C1 segment of cervical spinal cord (tissue), 14 donors: ENCODE measurements around the gene AGAP1.

ENCODE experiments used
- DNase-seq, 14 donors: peaks; one replicate each; lab custom pipeline; 2025; lab: John Stamatoyannopoulos, UW

AGAP1 gene

DNA sequence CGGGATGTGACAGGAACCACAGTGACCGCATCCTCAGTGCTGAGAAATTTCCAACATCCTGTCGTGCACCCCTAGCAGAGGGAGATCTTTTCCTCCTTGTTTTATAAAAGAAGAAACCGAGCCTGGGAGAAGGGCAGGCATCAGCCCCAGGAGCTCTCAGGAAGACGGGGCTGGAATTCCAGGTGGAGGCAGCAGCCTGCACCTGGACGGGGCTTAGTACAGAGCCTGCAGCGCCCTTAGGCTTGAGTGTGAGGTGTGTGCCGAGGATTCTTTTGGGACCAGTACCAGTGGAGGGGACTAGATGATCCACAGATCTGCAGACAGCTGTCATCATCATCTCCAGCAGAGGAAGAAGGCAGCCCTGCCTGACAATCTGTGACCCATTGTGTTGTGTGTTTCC is 525.6 kb downstream of the AGAP1 start:
- no peak for DNase-seq

DNA sequence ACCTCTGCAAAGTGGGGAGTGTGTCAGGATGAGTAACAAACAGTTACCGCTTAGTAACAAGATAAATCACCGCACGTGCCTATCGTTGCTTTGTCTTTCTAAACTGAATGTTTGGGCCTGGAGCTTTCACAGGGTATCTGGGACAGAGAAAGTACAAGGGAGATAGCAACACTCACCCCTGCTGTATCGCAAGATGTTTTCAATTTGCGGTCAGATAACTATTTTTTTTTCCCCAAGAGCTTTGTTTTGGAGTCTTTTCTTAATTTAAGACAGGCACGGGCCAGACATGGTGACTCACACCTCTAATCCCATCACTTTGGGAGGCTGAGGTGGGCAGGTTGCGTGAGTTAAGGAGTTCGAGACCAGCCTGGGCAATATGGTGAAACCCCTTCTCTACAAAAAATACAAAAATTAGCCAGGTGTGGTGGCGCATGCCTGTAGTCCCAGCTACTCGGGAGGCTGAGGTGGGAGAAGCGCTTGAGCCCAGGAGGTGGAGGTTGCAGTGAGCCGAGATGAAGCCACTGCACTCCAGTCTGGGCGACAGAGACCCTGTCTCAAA is 527.7 kb downstream of the AGAP1 start:
- DNase-seq, result no peak

DNA sequence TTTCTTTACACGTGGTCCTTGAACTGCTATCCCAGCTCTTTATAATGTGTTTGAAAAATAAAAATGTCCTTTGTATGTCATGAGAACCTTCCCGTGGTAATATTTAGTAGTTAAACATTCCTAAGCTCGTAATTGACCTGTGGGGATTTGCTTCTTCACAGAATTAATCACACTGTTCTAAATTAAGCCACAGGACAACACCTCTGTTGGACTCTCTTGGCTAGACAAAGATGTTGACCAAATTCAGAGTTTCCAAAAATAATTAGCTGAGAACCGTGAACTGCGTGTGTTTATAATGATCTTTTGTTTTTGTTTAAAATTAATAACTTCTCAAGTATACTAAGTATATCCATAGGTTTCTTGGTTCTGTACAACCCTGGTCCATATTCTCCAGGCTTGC is 528.3 kb downstream of the AGAP1 start:
- DNase-seq, result no peak

DNA sequence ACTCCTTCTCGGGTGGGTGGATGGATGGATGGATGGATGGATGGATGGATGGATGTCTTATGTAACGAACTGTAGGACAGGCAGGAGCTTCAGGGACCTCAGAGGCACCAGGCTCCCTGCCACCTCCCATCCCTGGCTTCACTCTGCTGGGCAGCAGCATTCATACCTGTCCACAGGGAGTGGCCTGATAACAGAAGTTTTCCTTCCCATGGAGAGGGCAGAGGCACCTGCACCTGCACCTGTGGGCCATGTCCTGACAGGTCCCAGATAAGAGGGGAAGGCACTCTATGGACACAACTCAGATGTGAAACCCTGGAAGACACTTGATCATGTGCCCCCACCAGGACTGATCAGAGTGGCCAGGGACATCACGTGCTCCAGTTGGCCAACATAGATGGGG is 532.0 kb downstream of the AGAP1 start:
- no peak for DNase-seq

DNA sequence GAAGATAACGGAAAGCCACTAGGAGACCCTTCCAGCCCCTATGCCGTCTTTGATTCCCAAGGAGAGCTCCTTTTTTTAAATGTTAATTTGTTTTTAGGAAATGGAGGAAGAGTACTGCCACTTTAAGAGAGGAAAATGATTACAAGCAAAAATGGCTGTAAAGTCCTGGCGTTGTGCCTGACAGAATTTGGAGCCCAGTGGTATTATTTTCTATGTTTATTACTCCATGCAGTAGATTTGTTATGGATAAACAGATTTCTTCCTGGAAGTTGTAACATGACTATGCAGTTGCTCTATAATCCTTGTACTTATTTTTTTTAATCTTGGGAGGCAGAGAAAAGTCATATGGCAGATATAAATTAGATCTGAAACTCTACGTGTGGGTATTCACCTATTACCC is 533.0 kb downstream of the AGAP1 start:
- no peak for DNase-seq

DNA sequence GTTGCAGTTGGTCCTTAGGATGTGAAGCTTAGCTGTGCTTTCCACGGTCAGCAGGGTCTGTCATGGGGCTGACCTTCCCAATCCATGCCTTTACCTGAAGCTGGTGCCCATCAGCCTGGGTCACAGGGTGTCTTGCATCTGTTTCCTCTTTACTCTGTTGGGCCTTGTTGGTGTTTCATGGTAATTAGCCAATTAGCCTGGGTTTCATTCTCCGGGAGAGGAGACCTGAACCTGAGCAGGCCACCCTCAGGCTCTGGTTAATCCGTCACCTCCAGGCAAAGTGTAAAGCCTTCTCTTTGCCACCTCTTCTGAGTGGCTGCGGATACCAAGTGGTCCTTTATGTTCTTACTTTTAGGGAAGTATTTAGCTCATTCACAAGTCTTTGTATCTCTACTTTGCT is 534.2 kb downstream of the AGAP1 start:
- DNase-seq, result no peak

DNA sequence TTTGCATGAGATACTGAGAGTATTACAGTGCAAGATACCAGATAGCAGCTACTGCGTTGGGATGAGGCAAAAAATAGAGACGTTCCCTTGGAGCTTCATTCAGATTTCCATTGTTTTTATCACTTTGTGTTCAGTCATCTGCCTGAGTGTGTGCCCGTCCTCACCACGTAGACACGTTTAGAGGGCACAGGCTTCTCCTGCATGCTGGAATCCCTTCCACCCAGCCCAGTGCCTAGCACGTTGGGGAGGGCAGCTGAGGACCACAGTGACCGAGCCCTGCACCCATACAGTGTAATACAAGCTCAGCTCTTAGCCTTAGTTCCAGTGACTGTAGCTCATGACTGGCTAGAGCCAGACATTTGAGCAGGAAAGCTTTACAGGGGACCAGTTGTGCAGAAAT is 539.6 kb downstream of the AGAP1 start:
- no peak for DNase-seq

DNA sequence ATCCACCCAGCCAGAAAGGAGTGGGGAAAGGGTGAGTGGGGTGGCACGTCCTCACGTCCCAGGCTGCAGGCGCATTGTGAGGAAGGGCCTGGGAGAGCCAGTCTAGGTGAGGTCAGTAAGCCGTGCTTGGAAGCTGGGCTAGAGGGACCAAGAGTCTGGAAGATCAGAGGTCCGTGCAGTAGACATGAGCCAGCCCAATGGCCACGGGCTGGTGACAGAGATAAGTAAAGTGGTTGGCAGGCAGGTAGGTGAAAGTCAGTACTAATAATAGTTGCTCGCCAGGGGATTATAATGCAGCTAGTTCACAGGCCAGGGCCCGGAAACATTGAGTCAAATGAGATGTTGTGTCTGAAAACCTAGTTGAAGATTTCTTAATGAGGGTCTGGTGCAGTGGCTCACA is 541.1 kb downstream of the AGAP1 start:
- no peak for DNase-seq

DNA sequence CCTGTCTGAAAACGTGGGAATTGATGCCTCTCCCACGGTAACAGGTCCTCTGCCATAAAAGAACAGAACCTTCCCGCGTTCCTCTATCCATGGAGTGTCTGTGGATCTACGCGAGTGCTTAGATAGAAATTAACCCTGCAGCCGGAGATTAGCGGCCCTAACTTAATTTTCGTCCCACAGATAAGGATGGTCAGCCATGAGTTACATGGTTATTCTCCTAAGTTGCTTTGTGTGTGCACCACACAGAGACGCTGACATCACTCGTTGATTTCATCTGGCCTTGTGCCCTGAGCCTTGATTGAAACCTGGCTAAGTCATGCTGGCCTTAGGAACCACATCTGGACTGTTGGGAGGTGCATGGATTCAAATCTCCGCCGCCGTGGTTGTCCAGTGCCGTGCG is 542.2 kb downstream of the AGAP1 start:
- DNase-seq, result peak in 1 of 14 donors; percentile 4

DNA sequence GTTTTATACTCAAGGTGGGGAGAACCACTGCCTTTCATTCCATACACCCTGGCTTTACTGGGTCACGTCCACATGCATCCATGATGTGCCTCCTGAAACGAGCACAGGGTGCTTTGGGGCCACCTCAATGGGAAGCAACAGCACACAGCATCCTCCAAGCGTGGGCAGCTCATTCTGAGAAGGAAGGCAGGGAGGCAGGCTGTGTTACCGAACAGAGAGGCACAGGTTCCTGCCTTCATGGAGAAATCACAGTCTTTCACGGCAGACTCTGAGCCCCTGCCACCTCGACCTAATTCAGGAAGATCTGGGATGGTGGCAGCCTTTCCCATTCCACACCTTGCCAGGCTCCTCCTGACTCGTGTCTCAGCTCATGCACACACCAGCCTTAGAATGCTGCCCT is 544.3 kb downstream of the AGAP1 start:
- DNase-seq, result no peak

DNA sequence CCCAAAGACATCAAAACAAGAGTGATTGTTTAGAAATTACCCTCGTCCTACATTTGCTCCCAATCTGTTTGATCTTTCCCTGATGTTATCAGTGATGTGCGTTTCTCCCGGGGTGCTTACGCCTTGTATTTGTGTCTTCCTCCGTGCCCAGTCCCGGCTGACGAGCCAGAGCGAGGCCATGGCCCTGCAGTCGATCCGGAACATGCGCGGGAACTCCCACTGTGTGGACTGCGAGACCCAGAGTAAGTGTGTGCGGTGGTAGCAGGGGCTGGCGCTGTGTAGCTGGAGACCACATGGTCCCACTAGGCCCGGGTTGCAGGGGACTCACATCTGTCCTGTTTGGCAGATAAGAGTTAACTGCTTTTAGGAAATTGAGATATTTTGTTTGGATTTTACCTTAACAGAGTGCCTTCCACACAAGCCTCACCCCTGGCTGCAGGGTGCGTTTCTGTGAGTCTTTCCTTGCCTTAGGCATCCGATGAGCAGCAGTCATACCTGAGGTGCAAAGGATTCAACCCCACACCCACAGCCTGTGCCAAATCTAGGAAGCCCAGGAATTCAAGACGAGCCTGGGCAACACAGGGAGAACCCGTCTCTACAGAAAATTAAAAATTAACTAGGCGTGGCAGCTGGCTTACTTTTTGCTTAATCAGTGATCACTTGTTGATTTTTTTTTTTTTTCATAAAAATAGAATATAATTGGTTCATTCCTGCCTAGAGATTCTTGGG is 546.9 kb downstream of the AGAP1 start:
- DNase-seq, result no peak

DNA sequence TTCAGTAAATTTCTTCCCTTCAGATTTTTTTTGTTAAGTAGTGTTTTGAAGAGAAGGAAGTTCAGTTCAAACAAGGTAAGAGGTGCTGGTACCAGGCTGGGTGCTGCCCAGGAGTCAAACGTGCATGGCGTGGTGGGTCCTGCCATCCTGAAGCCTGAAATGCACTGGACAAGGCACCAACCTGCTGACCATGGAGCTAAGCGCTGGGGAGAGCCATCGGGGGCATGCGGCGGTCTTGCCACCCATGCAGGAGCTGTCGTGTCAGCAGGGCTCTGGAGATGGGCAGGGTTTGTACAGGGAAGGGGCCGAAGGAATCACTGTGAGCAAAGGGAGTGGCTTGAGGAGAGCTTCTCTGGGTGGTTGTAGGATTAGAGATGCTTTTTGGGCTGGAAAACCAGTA is 547.8 kb downstream of the AGAP1 start:
- DNase-seq, result no peak

DNA sequence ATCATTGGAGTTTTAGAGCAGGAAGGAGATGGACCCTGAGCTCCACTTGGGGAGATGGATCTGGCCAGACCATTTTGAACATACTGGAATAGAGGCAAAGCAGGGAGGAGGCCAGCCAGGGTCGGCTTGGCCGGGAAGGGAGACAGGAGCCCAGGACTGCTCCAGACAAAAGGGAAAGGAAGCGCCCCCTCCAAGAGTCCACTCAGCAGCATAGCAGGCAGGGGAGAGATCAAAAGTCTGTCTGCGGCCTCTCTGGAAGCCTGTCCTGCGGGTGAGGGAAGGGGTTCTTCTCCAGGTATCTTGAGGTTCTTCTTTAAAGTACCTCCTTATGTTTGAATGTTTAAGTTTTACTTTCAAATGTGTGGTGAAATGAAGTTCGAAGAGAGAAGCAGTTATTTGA is 548.2 kb downstream of the AGAP1 start:
- DNase-seq, result no peak

DNA sequence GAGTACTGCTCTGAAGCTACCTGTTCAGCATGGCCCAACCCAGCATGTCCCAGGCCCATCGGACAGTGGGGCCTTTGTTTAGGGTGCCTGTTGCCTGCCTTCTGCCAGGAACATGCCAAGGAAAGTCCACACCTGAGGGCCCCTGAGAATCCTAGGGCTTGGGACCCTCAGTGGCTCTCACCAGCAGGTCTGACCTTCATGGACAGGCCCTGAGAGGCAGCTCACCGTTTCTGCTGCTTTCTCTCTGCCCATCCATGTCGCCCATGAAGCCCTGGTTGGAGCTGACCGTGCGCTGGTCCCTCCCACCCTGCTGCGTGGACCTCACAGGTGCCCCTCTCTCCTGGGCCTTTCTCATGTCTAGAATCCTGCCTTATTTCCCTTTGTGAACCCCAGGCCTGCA is 550.3 kb downstream of the AGAP1 start:
- no peak for DNase-seq

DNA sequence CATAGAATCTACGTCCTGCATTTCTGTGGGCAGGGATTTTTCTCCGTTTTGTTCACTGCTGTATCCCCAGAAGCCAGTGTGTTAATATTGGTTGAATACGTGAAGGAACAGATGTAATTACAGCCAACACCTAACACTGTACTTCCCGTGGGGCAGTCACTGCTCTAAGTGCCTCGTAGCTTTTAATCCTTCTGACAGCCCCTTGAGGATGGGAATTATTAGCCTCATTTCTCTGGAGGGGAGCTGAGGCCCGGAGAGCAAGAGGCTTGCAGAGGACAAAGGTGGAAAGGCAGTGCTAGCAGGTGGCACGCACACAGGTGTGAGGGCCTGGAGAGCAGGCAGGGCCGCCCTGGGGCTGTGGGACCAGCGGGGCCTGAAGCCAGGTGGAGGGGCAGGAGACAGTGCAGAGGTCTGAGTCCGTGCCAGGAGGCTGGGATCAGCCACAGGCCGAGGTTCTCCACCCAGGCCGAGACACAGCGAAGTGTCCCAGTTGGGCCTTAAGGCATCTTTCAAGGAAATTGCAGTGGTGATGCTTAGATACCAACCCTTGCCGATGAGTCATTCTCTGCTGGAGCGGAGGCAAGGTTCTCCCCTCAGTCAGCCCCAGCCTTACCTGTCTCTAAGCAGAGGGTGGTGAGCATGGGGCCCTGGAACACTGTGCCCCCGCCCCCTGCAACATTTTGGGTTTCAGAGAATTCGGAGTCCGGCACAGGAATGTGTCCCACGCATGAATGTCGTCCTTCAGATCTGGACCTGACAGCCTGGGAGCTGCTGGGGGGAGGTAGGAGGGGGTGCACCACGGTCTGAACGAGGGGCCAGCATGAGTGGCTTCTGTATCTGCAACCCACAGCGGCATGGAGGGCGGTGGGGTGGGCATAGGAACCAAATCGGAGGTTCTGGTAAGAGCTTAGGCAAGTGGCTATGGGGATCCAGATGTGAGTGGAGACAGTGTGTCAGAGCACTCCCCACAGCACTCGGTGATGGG is 551.7 kb downstream of the AGAP1 start:
- no peak for DNase-seq

DNA sequence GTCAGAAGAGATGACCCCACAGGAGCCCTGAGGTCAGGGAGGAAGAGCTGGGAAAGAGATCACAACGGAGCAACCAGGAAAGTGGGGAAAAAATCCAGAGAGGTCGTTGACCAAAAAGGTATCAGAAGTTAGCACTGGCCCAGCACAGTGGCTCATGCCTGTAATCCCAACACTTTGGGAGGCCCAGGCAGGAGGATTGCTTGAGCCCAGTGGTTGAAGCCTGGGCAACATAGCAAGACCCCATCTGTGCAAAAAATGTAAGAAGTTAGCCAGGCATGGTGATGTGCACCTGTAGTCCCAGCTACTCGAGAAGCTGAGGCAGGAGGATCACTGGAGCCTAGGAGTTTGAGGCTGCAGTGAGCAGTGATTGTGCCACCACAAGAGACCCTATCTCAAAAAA is 552.9 kb downstream of the AGAP1 start:
- no peak for DNase-seq

DNA sequence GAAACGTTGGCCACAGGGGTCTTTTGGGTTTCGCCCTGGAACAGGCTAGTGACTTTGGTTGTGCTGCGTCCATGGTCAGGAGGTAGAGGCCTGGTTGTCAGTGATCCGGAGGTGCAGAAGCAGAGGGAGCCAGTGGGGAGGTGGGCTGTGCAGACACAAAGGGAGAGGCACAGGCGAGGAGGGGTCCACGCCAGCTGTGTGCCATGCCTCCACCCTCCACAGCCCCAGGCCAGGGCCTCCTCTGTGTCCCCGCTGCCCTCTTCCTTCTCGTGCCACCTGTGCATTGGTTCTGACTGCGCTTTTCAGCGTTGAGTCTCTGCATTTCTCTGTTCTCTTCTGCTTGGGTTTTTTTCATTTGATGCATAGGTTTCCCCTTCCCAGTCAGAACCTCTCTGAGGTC is 553.3 kb downstream of the AGAP1 start:
- no peak for DNase-seq

DNA sequence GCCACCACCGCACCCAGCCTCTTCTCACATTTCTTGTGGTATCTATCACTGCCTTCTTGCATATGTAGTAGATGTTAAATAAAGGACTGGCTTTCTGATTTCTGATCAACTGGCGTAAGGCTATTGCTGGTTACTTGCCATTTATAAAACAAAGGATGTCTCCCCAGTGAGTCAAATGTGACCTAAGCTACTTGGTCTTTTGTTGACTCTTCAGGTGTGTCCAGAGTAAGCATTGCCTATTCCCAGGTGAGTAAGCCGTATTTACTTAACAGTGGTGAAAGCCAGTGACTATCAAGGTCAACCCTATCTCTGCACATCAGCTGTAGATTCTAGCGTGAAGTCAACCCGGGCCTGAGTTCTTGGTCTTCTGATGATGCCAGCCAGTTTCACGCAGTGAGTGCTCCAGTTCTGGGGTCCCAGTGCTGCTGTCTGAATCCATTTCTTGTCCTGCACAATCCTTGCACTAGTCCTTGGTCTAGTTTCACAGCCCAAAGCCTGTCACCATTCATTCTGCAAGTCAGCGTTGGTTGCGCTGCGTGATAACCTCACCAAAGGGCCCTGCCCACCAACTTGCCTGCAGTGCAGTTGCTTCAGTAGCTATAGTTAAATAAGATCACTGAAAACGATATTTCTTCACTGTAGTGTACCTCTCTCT is 554.2 kb downstream of the AGAP1 start:
- DNase-seq, result no peak

DNA sequence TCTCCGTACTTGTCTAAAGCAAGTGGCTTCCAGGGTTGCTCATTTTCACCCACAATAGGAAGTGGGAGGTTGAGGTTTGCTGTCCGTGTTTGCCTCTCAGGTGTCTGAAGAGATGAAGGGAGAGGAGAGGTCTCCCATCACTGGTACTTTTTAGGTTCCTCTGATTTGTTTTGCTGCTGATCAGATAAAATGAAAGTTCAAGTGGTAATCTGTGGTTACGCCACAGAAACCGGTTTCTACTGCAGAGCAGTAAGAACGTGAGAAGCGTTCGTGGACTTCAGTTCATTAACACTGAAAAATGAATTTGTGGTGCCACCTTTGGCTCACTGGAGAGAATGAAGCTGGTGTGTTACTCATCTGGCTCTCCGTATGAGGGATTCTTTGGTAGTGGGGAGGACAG is 556.1 kb downstream of the AGAP1 start:
- no peak for DNase-seq

DNA sequence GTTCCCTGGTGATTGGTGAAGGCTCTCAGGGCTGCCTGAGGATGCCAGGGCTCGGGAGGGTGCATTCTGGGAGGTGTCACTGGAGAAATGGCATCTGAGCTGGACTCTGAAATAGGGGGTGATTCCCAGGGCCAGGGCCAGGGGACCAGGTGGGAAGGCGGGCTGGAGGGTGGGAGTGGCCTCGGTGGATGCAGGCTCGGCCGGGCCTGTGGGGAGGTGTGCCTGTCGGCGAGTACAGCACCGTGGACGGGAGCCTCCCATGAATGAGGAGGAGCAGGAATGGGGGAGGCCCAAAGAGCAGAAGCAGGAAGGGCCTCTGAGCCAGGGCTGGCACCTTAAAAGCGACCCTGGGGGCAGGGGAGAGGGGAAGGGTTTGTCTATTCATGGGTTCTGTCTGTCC is 557.5 kb downstream of the AGAP1 start:
- DNase-seq, result no peak

DNA sequence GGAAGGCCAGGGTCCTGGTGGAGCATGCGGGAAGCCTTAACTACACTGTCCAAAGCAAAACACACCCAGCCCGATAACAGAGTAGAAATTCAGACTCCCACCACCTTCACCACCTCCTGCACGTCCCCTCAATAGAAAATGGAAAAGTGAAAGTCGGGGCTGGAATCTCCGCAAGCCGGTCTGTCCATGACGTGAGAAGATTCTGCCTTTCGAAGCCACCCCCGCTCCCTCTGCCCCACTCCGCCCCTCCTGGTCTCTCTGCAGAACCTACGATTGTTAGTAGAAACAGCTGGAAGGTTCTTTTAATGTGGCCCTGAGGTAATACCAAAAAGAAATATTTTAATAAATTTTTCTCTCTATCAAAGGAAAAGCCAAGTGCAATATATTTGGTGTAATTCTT is 558.0 kb downstream of the AGAP1 start:
- DNase-seq, result no peak

DNA sequence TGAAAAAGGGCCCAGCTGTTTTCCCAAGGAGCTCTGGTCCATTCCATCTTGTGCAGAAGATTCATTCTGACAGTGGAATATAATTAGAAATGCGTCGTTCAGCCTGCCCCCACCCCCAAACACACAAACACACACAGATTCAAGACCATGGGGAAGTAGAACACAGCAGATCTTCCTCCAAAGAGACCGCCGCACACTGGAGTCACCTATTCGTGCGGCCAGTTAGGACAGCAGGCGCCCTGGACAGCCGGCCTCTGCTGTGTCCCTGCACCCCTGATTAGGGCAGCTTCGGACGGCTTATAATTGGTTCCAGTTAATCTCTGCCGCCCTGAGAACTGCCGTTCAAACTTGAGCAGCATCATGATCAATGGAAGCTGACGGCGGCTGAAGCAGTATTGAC is 558.4 kb downstream of the AGAP1 start:
- DNase-seq, result no peak
